ENCODE data around the gene TMEM220. TPM values are rescaled to one million over a fixed set of nuclear protein-coding genes. Genes with fewer than 3 reads are reported as not detected.

TMEM220 gene
- total RNA-seq, 1 experiment from 2014 or later = 3.9 TPM

DNA sequence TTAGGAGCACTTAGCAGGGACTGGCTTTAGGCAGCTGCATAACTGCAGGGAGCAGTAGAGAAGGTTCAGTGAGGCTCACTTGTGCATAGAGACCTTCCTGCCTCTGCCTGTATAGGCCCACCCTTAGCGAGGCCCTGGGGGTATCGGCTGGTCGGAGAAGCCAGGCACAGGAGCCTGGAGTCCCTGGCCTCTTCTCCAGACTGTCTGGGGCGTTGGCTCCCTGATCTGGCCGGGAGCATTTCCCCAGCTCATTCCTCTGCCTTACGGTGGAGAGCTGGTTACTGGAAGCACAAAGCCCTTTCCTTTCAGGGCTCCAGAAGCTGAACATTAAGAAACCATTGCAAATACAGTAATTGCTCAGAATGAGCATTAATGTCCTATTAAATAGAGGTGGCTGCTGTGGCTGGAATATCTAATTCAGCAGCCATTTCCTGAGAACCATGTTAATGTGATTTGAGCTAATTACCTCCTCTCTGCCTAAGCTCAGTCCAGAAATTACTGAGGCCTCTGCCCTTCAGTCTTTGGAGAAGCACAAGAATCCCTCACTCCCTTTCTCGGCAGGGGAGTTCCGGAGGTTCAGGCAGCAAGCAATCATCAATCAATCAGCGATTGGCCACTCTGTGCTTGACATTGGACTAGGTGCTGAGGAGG is 18.8 kb upstream of the TMEM220 start:
- no peak overlapping the region for H3K27ac ChIP-seq (ENCODE audit: low read length)
- H3K36me3 ChIP-seq (ENCODE audit: low read depth, low read length) = no peaks in the 10 kb centered on the region
- DNase-seq (no peak), ATAC-seq (no peak)
- no peak overlapping the region for H3K4me2 ChIP-seq (ENCODE audit: low read length)
- H4K20me1 ChIP-seq (ENCODE audit: low read length) = no peaks in the 10 kb centered on the region
- ChIA-PET POLR2A (ENCODE audit: unreplicated experiment) (interaction anchor here (0.6 kb wide), 1 partner anchor 121 kb away, joined by 3 read pairs; no protein-coding TSS in a partner anchor), CTCF (no interaction called here)
- no peaks in the 10 kb centered on the region for H3K9me2 ChIP-seq (replicated peaks; ENCODE audit: low read length)
- peaks cover 5% of the 10 kb centered on the region; the same call in 1 of the 2 replicates for H3K27me3 ChIP-seq (ENCODE audit: low read length)
- no peaks in the 10 kb centered on the region for H3F3A ChIP-seq (ENCODE audit: low read length, unreplicated experiment)
- no TSS peak for BruUV-seq (replicated peaks)
- no peak overlapping the region for H3K4me3 ChIP-seq (ENCODE audit: low read length)
- no peak overlapping the region for H2AFZ ChIP-seq (ENCODE audit: low read length)
- H3K4me1 ChIP-seq (ENCODE audit: insufficient read depth, low read length) = no peaks in the 10 kb centered on the region; the same call in 1 of the 2 replicates
- TF ChIP-seq EZH2 (IDR thresholded peaks at IDR 0.05; ENCODE audit: low read length, unreplicated experiment) (no peak), EZH2phosphoT487 (IDR thresholded peaks at IDR 0.05; ENCODE audit: borderline replicate concordance, low read length) (no peak)
- TF ChIP-seq, protein P1, sequence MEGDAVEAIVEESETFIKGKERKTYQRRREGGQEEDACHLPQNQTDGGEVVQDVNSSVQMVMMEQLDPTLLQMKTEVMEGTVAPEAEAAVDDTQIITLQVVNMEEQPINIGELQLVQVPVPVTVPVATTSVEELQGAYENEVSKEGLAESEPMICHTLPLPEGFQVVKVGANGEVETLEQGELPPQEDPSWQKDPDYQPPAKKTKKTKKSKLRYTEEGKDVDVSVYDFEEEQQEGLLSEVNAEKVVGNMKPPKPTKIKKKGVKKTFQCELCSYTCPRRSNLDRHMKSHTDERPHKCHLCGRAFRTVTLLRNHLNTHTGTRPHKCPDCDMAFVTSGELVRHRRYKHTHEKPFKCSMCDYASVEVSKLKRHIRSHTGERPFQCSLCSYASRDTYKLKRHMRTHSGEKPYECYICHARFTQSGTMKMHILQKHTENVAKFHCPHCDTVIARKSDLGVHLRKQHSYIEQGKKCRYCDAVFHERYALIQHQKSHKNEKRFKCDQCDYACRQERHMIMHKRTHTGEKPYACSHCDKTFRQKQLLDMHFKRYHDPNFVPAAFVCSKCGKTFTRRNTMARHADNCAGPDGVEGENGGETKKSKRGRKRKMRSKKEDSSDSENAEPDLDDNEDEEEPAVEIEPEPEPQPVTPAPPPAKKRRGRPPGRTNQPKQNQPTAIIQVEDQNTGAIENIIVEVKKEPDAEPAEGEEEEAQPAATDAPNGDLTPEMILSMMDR (conservative IDR thresholded peaks at IDR 0.05; ENCODE audit: low read depth, low read length) = no peak
- no peaks in the 10 kb centered on the region for H3K79me2 ChIP-seq (ENCODE audit: low read length)
- H3K9me3 ChIP-seq (ENCODE audit: low read length) = no peaks in the 10 kb centered on the region
- H3K9ac ChIP-seq (ENCODE audit: low read length) = no peak overlapping the region
- intact Hi-C loops (cut with micrococcal nuclease) = no loop called here

DNA sequence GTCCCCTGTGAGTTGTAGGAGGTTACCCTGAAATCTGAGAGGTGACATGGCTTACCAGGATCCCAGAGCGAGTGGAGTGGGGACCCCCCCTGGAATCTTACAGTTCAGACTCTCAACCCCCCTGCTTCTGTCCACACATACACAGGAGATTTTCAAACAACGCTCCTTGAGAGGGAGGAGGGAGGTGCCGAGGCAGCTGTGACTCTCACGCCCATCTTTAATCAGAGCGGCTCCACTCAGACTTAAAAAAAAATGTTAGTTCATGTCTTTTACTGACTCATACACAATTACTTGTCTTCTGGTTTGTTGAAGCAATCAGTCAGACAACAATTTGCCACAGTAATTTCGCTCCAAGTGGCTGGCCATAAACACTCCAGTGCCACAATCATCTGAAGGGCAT is 15.4 kb upstream of the TMEM220 start:
- Histone ChIP-seq H3K9ac (ENCODE audit: low read length) (no peak overlapping the region), H3F3A (ENCODE audit: low read length, unreplicated experiment) (no peaks in the 10 kb centered on the region), H3K36me3 (ENCODE audit: low read depth, low read length) (no peaks in the 10 kb centered on the region), H2AFZ (ENCODE audit: low read length) (no peak overlapping the region), H3K79me2 (ENCODE audit: low read length) (no peaks in the 10 kb centered on the region), H4K20me1 (ENCODE audit: low read length) (no peaks in the 10 kb centered on the region), H3K9me3 (ENCODE audit: low read length) (no peaks in the 10 kb centered on the region), H3K27me3 (ENCODE audit: low read length) (peaks cover 5% of the 10 kb centered on the region; the same call in 1 of the 2 replicates), H3K4me2 (ENCODE audit: low read length) (no peak overlapping the region), H3K9me2 (replicated peaks; ENCODE audit: low read length) (no peaks in the 10 kb centered on the region), H3K27ac (ENCODE audit: low read length) (no peak overlapping the region), H3K4me3 (ENCODE audit: low read length) (no peak overlapping the region), H3K4me1 (ENCODE audit: insufficient read depth, low read length) (no peaks in the 10 kb centered on the region)
- intact Hi-C loops (cut with micrococcal nuclease) = no loop called here
- no TSS peak for BruUV-seq (replicated peaks)
- TF ChIP-seq EZH2 (IDR thresholded peaks at IDR 0.05; ENCODE audit: low read length, unreplicated experiment) = no peak
- TF ChIP-seq, protein P1 (conservative IDR thresholded peaks at IDR 0.05; ENCODE audit: low read depth, low read length) = no peak
- no peak for TF ChIP-seq EZH2phosphoT487 (IDR thresholded peaks at IDR 0.05; ENCODE audit: borderline replicate concordance, low read length)
- DNase-seq = no peak
- ChIA-PET POLR2A (ENCODE audit: unreplicated experiment) (no interaction called here), CTCF (no interaction called here)
- ATAC-seq = no peak

DNA sequence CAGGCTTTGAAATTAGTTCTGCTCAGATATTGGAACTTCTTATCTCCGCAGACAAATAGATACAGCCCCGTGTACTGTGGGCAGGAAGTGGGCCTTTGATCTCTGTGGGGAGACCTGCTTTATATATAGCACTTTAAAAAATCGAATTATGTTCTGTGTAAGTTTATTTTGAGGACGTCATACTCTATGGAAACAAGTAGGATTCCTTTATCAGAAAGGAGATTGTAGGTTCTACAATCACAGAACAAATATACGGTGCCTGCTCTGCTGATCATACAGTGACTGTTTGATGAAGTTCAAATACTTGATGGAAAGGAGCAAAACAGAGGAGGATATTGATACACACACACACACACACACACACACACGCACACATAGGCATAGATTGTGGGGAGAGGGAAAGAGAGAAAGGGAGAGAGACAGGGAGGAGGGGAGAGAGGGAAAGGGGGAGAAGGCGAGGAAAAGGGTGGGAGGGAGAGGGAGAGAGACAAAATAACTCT is 14.7 kb upstream of the TMEM220 start:
- H3K27ac ChIP-seq (ENCODE audit: low read length) = no peak overlapping the region
- H3K4me2 ChIP-seq (ENCODE audit: low read length) = no peak overlapping the region
- CTCF ChIA-PET = no interaction called here
- no peaks in the 10 kb centered on the region for H3K79me2 ChIP-seq (ENCODE audit: low read length)
- H3K9ac ChIP-seq (ENCODE audit: low read length) = no peak overlapping the region
- H3K36me3 ChIP-seq (ENCODE audit: low read depth, low read length) = no peaks in the 10 kb centered on the region
- H3K27me3 ChIP-seq (ENCODE audit: low read length) = peaks cover 5% of the 10 kb centered on the region; the same call in 1 of the 2 replicates
- ATAC-seq (no peak), DNase-seq (no peak)
- H3F3A ChIP-seq (ENCODE audit: low read length, unreplicated experiment) = no peaks in the 10 kb centered on the region
- H3K4me1 ChIP-seq (ENCODE audit: insufficient read depth, low read length) = no peaks in the 10 kb centered on the region
- no peaks in the 10 kb centered on the region for H3K9me3 ChIP-seq (ENCODE audit: low read length)
- no peaks in the 10 kb centered on the region for H3K9me2 ChIP-seq (replicated peaks; ENCODE audit: low read length)
- POLR2A ChIA-PET (ENCODE audit: unreplicated experiment) = no interaction called here
- BruUV-seq (replicated peaks) = no TSS peak
- H4K20me1 ChIP-seq (ENCODE audit: low read length) = no peaks in the 10 kb centered on the region
- intact Hi-C loops (cut with micrococcal nuclease) = no loop called here
- TF ChIP-seq, protein P1 (conservative IDR thresholded peaks at IDR 0.05; ENCODE audit: low read depth, low read length) = no peak
- no peak overlapping the region for H2AFZ ChIP-seq (ENCODE audit: low read length)
- H3K4me3 ChIP-seq (ENCODE audit: low read length) = no peak overlapping the region
